Sigmoid colon (tissue), 7 donors: ENCODE data around the gene SYT17. TPM values are rescaled to one million over a fixed set of nuclear protein-coding genes. Genes with fewer than 3 reads are reported as not detected.

Source experiments
- DNase-seq: peaks from one replicate; pipeline ENCODE4 v3.0.0-alpha.2; 2019
- H3K27ac ChIP-seq, 4 donors: fragments of 200-600 bp; sonication (generic); one replicate each; pipeline ENCODE4 v1.5.1; 2016 to 2019; ENCODE audit warnings: mild to moderate bottlenecking in 1 of 4
- H3K27me3 ChIP-seq, 3 donors: fragments of 200-600 bp; sonication (generic); one replicate each; pipeline ENCODE4 v1.5.1; 2019; ENCODE audit warnings: mild to moderate bottlenecking in 1 of 3
- H3K36me3 ChIP-seq, 4 donors: fragments of 200-600 bp; sonication (generic); one replicate each; pipeline ENCODE4 v1.5.1; 2016 to 2019
- H3K4me1 ChIP-seq, 4 donors: fragments of 200-600 bp; sonication (generic); one replicate each; pipeline ENCODE4 v1.5.1; 2017 to 2019
- H3K4me3 ChIP-seq, 4 donors: fragments of 200-600 bp; sonication (generic); one replicate each; pipeline ENCODE4 v1.5.1; 2017 to 2019; ENCODE audit warnings: mild to moderate bottlenecking in 2 of 4, moderate library complexity in 1 of 4
- H3K9me3 ChIP-seq, 4 donors: fragments of 200-600 bp in 3 of 4; sonication (generic) in 3 of 4; one replicate each; pipeline versions ENCODE4 v1.5.1 to v1.6.1; 2013 to 2019
- CTCF ChIP-seq, 4 experiments: fragments of 450-650 bp in 3 of 4; fragments of 200-600 bp in 1 of 4; IDR thresholded peaks; one replicate each; pipeline ENCODE4 v1.5.1; 2016 to 2019; ENCODE audit warnings: antibody characterized with exemption in 4 of 4, mild to moderate bottlenecking in 3 of 4, moderate library complexity in 2 of 4
- EP300 ChIP-seq, 4 donors: sonication (generic); formaldehyde crosslinking; IDR thresholded peaks; one replicate each; pipeline ENCODE4 v1.6.1; 2017; ENCODE audit warnings: antibody characterized with exemption in 4 of 4
- POLR2A ChIP-seq, 2 donors: fragments of 450-650 bp; IDR thresholded peaks; one replicate each; pipeline ENCODE4 v1.6.1; 2016; ENCODE audit warnings: antibody characterized with exemption in 2 of 2, mild to moderate bottlenecking in 2 of 2, moderate library complexity in 2 of 2
- POLR2AphosphoS5 ChIP-seq, 4 donors: sonication (generic); formaldehyde crosslinking; IDR thresholded peaks; one replicate each; pipeline ENCODE4 v1.6.1; 2017; ENCODE audit warnings: antibody characterized with exemption in 4 of 4
- WGBS, 2 donors: extraction: QIAGEN DNeasy Blood & Tissue Kit; methylation state at CpG; one replicate each; pipeline ENCODE4 v1.1.7; 2013; 5-methylcytosine and 5-hydroxymethylcytosine counted together
- intact Hi-C: fragments of 100-400 bp; cut with DNase I; formaldehyde crosslinking; loops from one replicate; pipeline ENCODE4 v1.15.1; 2023
- polyA plus RNA-seq, 3 donors: library from polyadenylated mRNA; stranded (reverse); fragments of 200-250 nt; gene quantifications; one replicate each; pipeline ENCODE4 v1.2.3, GENCODE V29; 2013
- total RNA-seq, 4 donors: library from RNA; depleted of rRNA; stranded (reverse); fragments of >200 nt; gene quantifications; one replicate each; pipeline ENCODE4 v1.1.0, GENCODE V29; 2016
- donor health status: healthy with polysubstance abuse.
- donor health status: Bipolar disorder and iron deficiency.
- donor health status: healthy.

The SYT17 gene
- total and polyA plus RNA-seq, 7 donors: 0.68 to 7.6 (median 2.2) TPM

DNA sequence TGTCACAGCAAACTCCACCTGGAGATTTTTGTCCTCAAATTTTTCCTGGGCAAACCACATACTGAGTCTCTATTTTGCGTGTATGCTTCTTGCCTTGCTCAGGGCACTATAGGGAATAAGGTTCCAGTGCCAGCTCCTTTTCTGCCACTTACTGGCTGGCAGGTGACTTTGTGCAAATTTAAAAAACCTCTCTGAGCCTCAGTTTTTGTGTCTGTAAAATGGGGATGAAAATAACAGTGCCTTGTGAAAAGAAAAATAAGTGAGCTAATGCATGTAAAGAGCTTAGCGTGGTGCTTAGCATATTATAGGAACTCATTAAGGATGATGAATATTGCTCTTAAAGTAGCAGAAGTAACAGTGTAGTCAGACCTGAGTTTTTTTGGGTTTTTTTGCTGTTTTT is 137.4 kb downstream of the SYT17 start:
- WGBS, 2 donors: 93 to 94% methylated on average over 2 of the region's 2 CpGs
- TF ChIP-seq CTCF (IDR thresholded peaks at IDR 0.05) (no peak), POLR2A (IDR thresholded peaks at IDR 0.05) (no peak), EP300 (IDR thresholded peaks at IDR 0.05) (no peak), POLR2AphosphoS5 (IDR thresholded peaks at IDR 0.05) (no peak)
- intact Hi-C loops: no loop called here
- no peak for DNase-seq
- H3K27ac ChIP-seq: no peak overlapping the region
- H3K9me3 ChIP-seq: no peaks in the 10 kb centered on the region
- H3K4me1 ChIP-seq: no peaks in the 10 kb centered on the region
- no peaks in the 10 kb centered on the region for H3K36me3 ChIP-seq
- no peak overlapping the region for H3K4me3 ChIP-seq
- no peaks in the 10 kb centered on the region for H3K27me3 ChIP-seq

- Histone ChIP-seq H3K4me3 (no peak overlapping the region), H3K36me3 (no peaks in the 10 kb centered on the region), H3K4me1 (no peaks in the 10 kb centered on the region), H3K27me3 (no peaks in the 10 kb centered on the region), H3K9me3 (no peaks in the 10 kb centered on the region), H3K27ac (no peak overlapping the region)
- 73 to 91% methylated on average over 8 of the region's 8 CpGs for WGBS, 2 donors
- intact Hi-C loops: no loop called here
- TF ChIP-seq EP300 (IDR thresholded peaks at IDR 0.05) (no peak), POLR2AphosphoS5 (IDR thresholded peaks at IDR 0.05) (no peak), POLR2A (IDR thresholded peaks at IDR 0.05) (no peak), CTCF (IDR thresholded peaks at IDR 0.05) (no peak)
- no peak for DNase-seq
Measured at GRCh38 chr16:19307587-19308241, 139.7 kb downstream of the SYT17 start.

- TF ChIP-seq EP300 (IDR thresholded peaks at IDR 0.05) (no peak), POLR2AphosphoS5 (IDR thresholded peaks at IDR 0.05) (no peak), CTCF (IDR thresholded peaks at IDR 0.05) (no peak)
- WGBS, 2 donors: 80 to 81% methylated on average over 1 of the region's 1 CpG
- H3K27me3 ChIP-seq: no peaks in the 10 kb centered on the region
- no peaks in the 10 kb centered on the region for H3K4me1 ChIP-seq
- DNase-seq: no peak
- no peaks in the 10 kb centered on the region for H3K9me3 ChIP-seq
- H3K27ac ChIP-seq: no peak overlapping the region
- intact Hi-C loops: no loop called here
- H3K4me3 ChIP-seq: no peak overlapping the region
- H3K36me3 ChIP-seq: no peaks in the 10 kb centered on the region
Measured at GRCh38 chr16:19308392-19308791, 140.4 kb downstream of the SYT17 start.

DNA sequence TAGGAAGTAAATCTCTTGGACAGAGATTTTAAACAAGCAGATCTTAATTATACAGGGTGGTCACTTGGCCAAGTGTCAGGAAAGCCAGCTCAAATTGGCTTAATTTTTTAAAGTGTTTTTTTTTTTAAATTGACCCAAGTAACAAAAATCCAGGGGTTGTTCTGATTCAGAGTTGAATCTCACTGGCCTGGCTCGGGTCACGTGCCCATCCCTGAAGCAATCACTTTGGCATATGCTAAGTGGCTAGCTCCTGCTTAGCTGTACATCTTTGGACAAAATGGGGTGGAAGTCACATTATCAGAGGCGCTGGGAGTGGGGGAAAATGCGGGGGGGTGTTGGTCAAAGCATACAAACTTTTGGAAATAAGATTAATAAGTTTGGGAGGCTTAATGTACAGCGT is 141.1 kb downstream of the SYT17 start:
- Histone ChIP-seq H3K36me3 (no peaks in the 10 kb centered on the region), H3K27ac (no peak overlapping the region), H3K4me1 (no peaks in the 10 kb centered on the region), H3K27me3 (no peaks in the 10 kb centered on the region), H3K4me3 (no peak overlapping the region), H3K9me3 (no peaks in the 10 kb centered on the region)
- intact Hi-C loops: no loop called here
- TF ChIP-seq CTCF (IDR thresholded peaks at IDR 0.05) (no peak), POLR2AphosphoS5 (IDR thresholded peaks at IDR 0.05) (no peak), EP300 (IDR thresholded peaks at IDR 0.05) (no peak), POLR2A (IDR thresholded peaks at IDR 0.05) (no peak)
- 86 to 88% methylated on average over 5 of the region's 5 CpGs for WGBS, 2 donors
- DNase-seq: no peak
